ENCODE data around the gene ST6GALNAC5.

The ST6GALNAC5 gene

GRCh38 chr1:77007675-77008074 is 140.4 kb downstream of the ST6GALNAC5 start:
- no peak for TF ChIP-seq CTCF (conservative IDR thresholded peaks at IDR 0.05; ENCODE audit: low read depth)
- no peak for DNase-seq (ENCODE audit: low spot score)
- ChIA-PET CTCF (no interaction called here), POLR2A (ENCODE audit: low non-redundant PET) (no interaction called here)
- H3K27ac ChIP-seq, result no peak overlapping the region

- CTCF ChIA-PET, result no interaction called here
- DNase-seq (ENCODE audit: low spot score), result no peak
- no peak overlapping the region for H3K27ac ChIP-seq
- POLR2A ChIA-PET (ENCODE audit: low non-redundant PET), result no interaction called here
- no peak for TF ChIP-seq CTCF (conservative IDR thresholded peaks at IDR 0.05; ENCODE audit: low read depth)
Measured at GRCh38 chr1:77010937-77011336, 143.7 kb downstream of the ST6GALNAC5 start.

- no peak overlapping the region for H3K27ac ChIP-seq
- ChIA-PET POLR2A (ENCODE audit: low non-redundant PET) (no interaction called here), CTCF (interaction anchor here (0.6 kb wide), 1 partner anchor 114 kb away, joined by 3 read pairs; no protein-coding TSS in a partner anchor)
- no peak for TF ChIP-seq CTCF (conservative IDR thresholded peaks at IDR 0.05; ENCODE audit: low read depth)
- no peak for DNase-seq (ENCODE audit: low spot score)
Measured at GRCh38 chr1:77012066-77012465, 144.8 kb downstream of the ST6GALNAC5 start.

GRCh38 chr1:77014073-77014788 is 147.0 kb downstream of the ST6GALNAC5 start:
- CTCF ChIA-PET, result no interaction called here
- no peak overlapping the region for H3K27ac ChIP-seq
- DNase-seq (ENCODE audit: low spot score), result no peak
- POLR2A ChIA-PET (ENCODE audit: low non-redundant PET), result no interaction called here
- TF ChIP-seq CTCF (conservative IDR thresholded peaks at IDR 0.05; ENCODE audit: low read depth), result no peak

GRCh38 chr1:77015748-77016341 is 148.6 kb downstream of the ST6GALNAC5 start:
- no peak for DNase-seq (ENCODE audit: low spot score)
- TF ChIP-seq CTCF (conservative IDR thresholded peaks at IDR 0.05; ENCODE audit: low read depth), result no peak
- ChIA-PET CTCF (no interaction called here), POLR2A (ENCODE audit: low non-redundant PET) (no interaction called here)
- H3K27ac ChIP-seq, result no peak overlapping the region

GRCh38 chr1:77016386-77016985 is 149.2 kb downstream of the ST6GALNAC5 start:
- no peak for TF ChIP-seq CTCF (conservative IDR thresholded peaks at IDR 0.05; ENCODE audit: low read depth)
- no peak overlapping the region for H3K27ac ChIP-seq
- POLR2A ChIA-PET (ENCODE audit: low non-redundant PET), result no interaction called here
- DNase-seq (ENCODE audit: low spot score), result no peak
- CTCF ChIA-PET, result no interaction called here
